Epithelial cell of esophagus (primary cell): Measurements from ENCODE around the gene BMP2.

Experiments used
- DNase-seq: peaks from one replicate; pipeline ENCODE4 v3.0.0; 2010; ENCODE audit warnings: low read depth
- H3K4me3 ChIP-seq: 2 replicates; pipeline ENCODE4 v1.5.1; 2011; ENCODE audit warnings: mild to moderate bottlenecking, low read length, control low read depth
- TF ChIP-seq, protein P1 (sequence below): IDR thresholded peaks from 2 replicates; pipeline ENCODE4 v1.5.1; 2011; ENCODE audit warnings: low read depth, mild to moderate bottlenecking, low read length, control low read depth, inconsistent platforms; ENCODE audit not compliant: insufficient read depth; ENCODE audit errors: missing control alignments

BMP2 gene

DNA sequence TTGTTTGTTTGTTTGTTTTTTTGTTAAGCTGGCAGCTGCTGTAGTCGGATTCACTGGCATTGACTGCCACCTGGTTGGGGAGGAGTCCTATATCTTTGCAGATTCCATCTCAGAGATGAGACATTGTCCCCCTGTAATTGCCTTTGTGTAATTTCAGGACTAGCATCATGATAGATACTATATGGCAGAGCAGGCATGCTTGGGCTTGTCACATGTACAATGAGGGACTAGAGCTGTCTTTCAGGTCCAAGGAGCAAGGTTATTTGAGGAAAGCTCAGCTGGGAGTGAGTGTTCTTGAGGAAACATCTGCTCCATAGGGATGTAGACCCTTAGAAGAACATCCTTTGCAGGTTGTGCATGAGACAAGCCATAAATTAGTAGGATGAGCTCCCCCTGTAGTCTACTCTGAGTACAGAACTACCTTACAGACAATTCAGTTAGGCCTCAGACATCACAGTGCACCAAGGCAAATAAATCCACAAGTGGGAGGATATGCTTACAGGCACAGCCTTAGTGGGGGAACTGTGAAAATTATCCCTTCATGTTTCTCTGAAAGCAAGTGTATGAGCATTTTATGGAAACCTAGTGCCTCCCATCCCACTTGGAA, 62.1 kb downstream of the BMP2 start:
- no peak overlapping the region for H3K4me3 ChIP-seq
- peak; percentile 86 for DNase-seq
- TF ChIP-seq, protein P1, sequence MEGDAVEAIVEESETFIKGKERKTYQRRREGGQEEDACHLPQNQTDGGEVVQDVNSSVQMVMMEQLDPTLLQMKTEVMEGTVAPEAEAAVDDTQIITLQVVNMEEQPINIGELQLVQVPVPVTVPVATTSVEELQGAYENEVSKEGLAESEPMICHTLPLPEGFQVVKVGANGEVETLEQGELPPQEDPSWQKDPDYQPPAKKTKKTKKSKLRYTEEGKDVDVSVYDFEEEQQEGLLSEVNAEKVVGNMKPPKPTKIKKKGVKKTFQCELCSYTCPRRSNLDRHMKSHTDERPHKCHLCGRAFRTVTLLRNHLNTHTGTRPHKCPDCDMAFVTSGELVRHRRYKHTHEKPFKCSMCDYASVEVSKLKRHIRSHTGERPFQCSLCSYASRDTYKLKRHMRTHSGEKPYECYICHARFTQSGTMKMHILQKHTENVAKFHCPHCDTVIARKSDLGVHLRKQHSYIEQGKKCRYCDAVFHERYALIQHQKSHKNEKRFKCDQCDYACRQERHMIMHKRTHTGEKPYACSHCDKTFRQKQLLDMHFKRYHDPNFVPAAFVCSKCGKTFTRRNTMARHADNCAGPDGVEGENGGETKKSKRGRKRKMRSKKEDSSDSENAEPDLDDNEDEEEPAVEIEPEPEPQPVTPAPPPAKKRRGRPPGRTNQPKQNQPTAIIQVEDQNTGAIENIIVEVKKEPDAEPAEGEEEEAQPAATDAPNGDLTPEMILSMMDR, result peak; percentile 31
